ENCODE measurements around the gene MCEE. TPM values are rescaled to one million over a fixed set of nuclear protein-coding genes. Genes with fewer than 3 reads are reported as not detected.

The MCEE gene
- total RNA-seq, 3 donors from 2014 or later, result 16.0 to 33.8 (median 27.5) TPM

- DNase-seq (ENCODE audit: low spot score in 2 of 2), result no peak
- intact Hi-C loops (cut with DNase I; ENCODE audit: low total_unique reads), result no loop called here
Measured at GRCh38 chr2:71067567-71068217, 62.3 kb downstream of the MCEE start.

GRCh38 chr2:71066856-71067255 lies 63.2 kb downstream of the MCEE start:
- intact Hi-C loops (cut with DNase I; ENCODE audit: low total_unique reads), result no loop called here
- TF ChIP-seq POLR2AphosphoS5 (IDR thresholded peaks at IDR 0.05), result no peak
- no peak for TF ChIP-seq CTCF (IDR thresholded peaks at IDR 0.05)
- no peak for TF ChIP-seq POLR2A (IDR thresholded peaks at IDR 0.05)

More at GRCh38 chr2:71067567-71068217, 62.3 kb downstream of the MCEE start:
- Histone ChIP-seq H3K4me1 (peaks cover 11 to 30% of the 10 kb centered on the region in 2 donors), H3K27ac (peak overlapping the region; percentile 99), H3K27me3 (no peaks in the 10 kb centered on the region), H3K4me3 (peak overlapping the region; percentile 78 to 91 (median 91)), H3K36me3 (no peaks in the 10 kb centered on the region), H3K9me3 (no peaks in the 10 kb centered on the region)
- no peak for TF ChIP-seq POLR2A (IDR thresholded peaks at IDR 0.05)
- TF ChIP-seq CTCF (IDR thresholded peaks at IDR 0.05), result no peak
- TF ChIP-seq POLR2AphosphoS5 (IDR thresholded peaks at IDR 0.05), result no peak

GRCh38 chr2:71064754-71065621 lies 65.0 kb downstream of the MCEE start:
- Histone ChIP-seq H3K4me3 (no peak overlapping the region), H3K9me3 (no peaks in the 10 kb centered on the region), H3K36me3 (no peaks in the 10 kb centered on the region), H3K4me1 (peaks cover 6 to 9% of the 10 kb centered on the region in 2 donors), H3K27me3 (no peaks in the 10 kb centered on the region), H3K27ac (peak overlapping the region in 1 of 2 donors; percentile 57)
- intact Hi-C loops (cut with DNase I; ENCODE audit: low total_unique reads), result no loop called here
- TF ChIP-seq CTCF (IDR thresholded peaks at IDR 0.05), result no peak
- no peak for TF ChIP-seq POLR2AphosphoS5 (IDR thresholded peaks at IDR 0.05)
- TF ChIP-seq POLR2A (IDR thresholded peaks at IDR 0.05), result no peak
- no peak for DNase-seq (ENCODE audit: low spot score in 2 of 2)

More at GRCh38 chr2:71066856-71067255, 63.2 kb downstream of the MCEE start:
- Histone ChIP-seq H3K4me3 (no peak overlapping the region), H3K27me3 (no peaks in the 10 kb centered on the region), H3K27ac (no peak overlapping the region), H3K9me3 (no peaks in the 10 kb centered on the region), H3K36me3 (no peaks in the 10 kb centered on the region), H3K4me1 (peaks cover 7 to 25% of the 10 kb centered on the region in 2 donors)
- DNase-seq (ENCODE audit: low spot score in 2 of 2), result no peak

GRCh38 chr2:71064110-71064611 lies 65.9 kb downstream of the MCEE start:
- no peak for DNase-seq (ENCODE audit: low spot score in 2 of 2)
- H3K27ac ChIP-seq, result peak overlapping the region in 1 of 2 donors; percentile 57
- H3K4me3 ChIP-seq, result no peak overlapping the region
- H3K36me3 ChIP-seq, result no peaks in the 10 kb centered on the region
- no peaks in the 10 kb centered on the region for H3K9me3 ChIP-seq
- TF ChIP-seq POLR2A (IDR thresholded peaks at IDR 0.05) (no peak), CTCF (IDR thresholded peaks at IDR 0.05) (no peak), POLR2AphosphoS5 (IDR thresholded peaks at IDR 0.05) (no peak)
- H3K27me3 ChIP-seq, result no peaks in the 10 kb centered on the region
- intact Hi-C loops (cut with DNase I; ENCODE audit: low total_unique reads), result no loop called here
- H3K4me1 ChIP-seq, result peaks cover 0 to under 1% of the 10 kb centered on the region in 2 donors

GRCh38 chr2:71063216-71063615 lies 66.8 kb downstream of the MCEE start:
- Histone ChIP-seq H3K4me3 (no peak overlapping the region), H3K27me3 (no peaks in the 10 kb centered on the region), H3K27ac (no peak overlapping the region), H3K4me1 (no peaks in the 10 kb centered on the region), H3K36me3 (no peaks in the 10 kb centered on the region), H3K9me3 (no peaks in the 10 kb centered on the region)
- intact Hi-C loops (cut with DNase I; ENCODE audit: low total_unique reads), result no loop called here
- TF ChIP-seq POLR2A (IDR thresholded peaks at IDR 0.05) (no peak), CTCF (IDR thresholded peaks at IDR 0.05) (no peak), POLR2AphosphoS5 (IDR thresholded peaks at IDR 0.05) (no peak)
- DNase-seq (ENCODE audit: low spot score in 2 of 2), result no peak
